DND-41 (cell line): ENCODE results near the gene ACAD10.
"Not testable (repeated sequence)": the region's sequence is repeated elsewhere in the genome, so short reads cannot be mapped to it uniquely, and the experiment has no call there.

Experiments
- ATAC-seq: fragments of 200-7000 bp; cut with Tn5 transposase; 3 replicates; pipeline ENCODE4 v1.9.1; 2021; ENCODE audit warnings: low read depth; ENCODE audit not compliant: insufficient read depth
- DNase-seq: peaks from one replicate; pipeline ENCODE4 v3.0.0-alpha.2; 2020
- H2AFZ ChIP-seq: 2 replicates; pipeline ENCODE4 v1.6.0; 2012; ENCODE audit warnings: low read depth, low read length
- H3K27ac ChIP-seq: 2 replicates; pipeline ENCODE4 v1.5.1; 2012; ENCODE audit warnings: low read length, inconsistent platforms
- H3K27me3 ChIP-seq: fragments of 200-600 bp; sonication (generic); 2 replicates; pipeline ENCODE4 v1.6.0; 2012; ENCODE audit warnings: low read length, mild to moderate bottlenecking, inconsistent platforms; ENCODE audit not compliant: insufficient read depth, poor library complexity
- H3K36me3 ChIP-seq: 2 replicates; pipeline ENCODE4 v1.5.1; 2012; ENCODE audit warnings: low read length, inconsistent platforms; ENCODE audit not compliant: insufficient read depth
- H3K4me1 ChIP-seq: 2 replicates; pipeline ENCODE4 v1.5.1; 2012; ENCODE audit warnings: mild to moderate bottlenecking, low read length; ENCODE audit not compliant: insufficient read depth
- H3K4me2 ChIP-seq: 2 replicates; pipeline ENCODE4 v1.6.0; 2012; ENCODE audit warnings: mild to moderate bottlenecking, moderate library complexity, low read length, inconsistent platforms; ENCODE audit not compliant: insufficient read depth
- H3K4me3 ChIP-seq, 2 experiments: fragments of 200-600 bp in 1 of 2; shearing (Covaris generic) in 1 of 2; 2 replicates each; pipeline ENCODE4 v1.5.1; 2012 to 2016; ENCODE audit warnings: inconsistent platforms in 2 of 2, low read length in 2 of 2, mild to moderate bottlenecking in 2 of 2, low read depth in 1 of 2, moderate library complexity in 1 of 2
- H3K79me2 ChIP-seq: 2 replicates; pipeline ENCODE4 v1.6.0; 2012; ENCODE audit warnings: low read length, inconsistent platforms; ENCODE audit not compliant: insufficient read depth
- H3K9ac ChIP-seq: 2 replicates; pipeline ENCODE4 v1.6.0; 2012; ENCODE audit warnings: low read depth, mild to moderate bottlenecking, inconsistent platforms, low read length, moderate library complexity
- H3K9me3 ChIP-seq: 2 replicates; pipeline ENCODE4 v1.5.1; 2012; ENCODE audit warnings: low read length, moderate library complexity, mild to moderate bottlenecking, inconsistent platforms; ENCODE audit not compliant: insufficient read depth, severe bottlenecking
- H4K20me1 ChIP-seq: 2 replicates; pipeline ENCODE4 v1.6.0; 2012; ENCODE audit warnings: low read length; ENCODE audit not compliant: insufficient read depth
- CTCF ChIP-seq: IDR thresholded peaks from 2 replicates; pipeline ENCODE4 v1.5.1; 2012; ENCODE audit warnings: borderline replicate concordance, low read length, moderate library complexity, mild to moderate bottlenecking; ENCODE audit not compliant: poor library complexity, severe bottlenecking; ENCODE audit errors: extremely low read depth
- EZH2 ChIP-seq: IDR thresholded peaks from 3 replicates; pipeline ENCODE4 v1.6.1; 2012; ENCODE audit warnings: borderline replicate concordance, low read depth, mild to moderate bottlenecking, moderate library complexity, low read length, inconsistent platforms; ENCODE audit not compliant: severe bottlenecking

The ACAD10 gene

GRCh38 chr12:111672822-111673381 is 13.0 kb upstream of the ACAD10 start:
- ATAC-seq (no peak), DNase-seq (no peak)
- no peak overlapping the region for H3K4me3 ChIP-seq
- no peaks in the 10 kb centered on the region for H3K27me3 ChIP-seq
- H3K4me2 ChIP-seq, result no peak overlapping the region
- TF ChIP-seq CTCF (no peak), EZH2 (no peak)
- no peaks in the 10 kb centered on the region for H3K4me1 ChIP-seq
- peaks cover 79% of the 10 kb centered on the region for H3K36me3 ChIP-seq
- no peak overlapping the region for H2AFZ ChIP-seq
- peaks cover 3% of the 10 kb centered on the region; the same call in 1 of the 2 replicates for H3K79me2 ChIP-seq
- no peak overlapping the region for H3K27ac ChIP-seq
- H3K9ac ChIP-seq, result no peak overlapping the region
- no peaks in the 10 kb centered on the region for H4K20me1 ChIP-seq
- no peaks in the 10 kb centered on the region for H3K9me3 ChIP-seq

- Histone ChIP-seq H2AFZ (no peak overlapping the region), H3K4me2 (no peak overlapping the region), H3K27me3 (no peaks in the 10 kb centered on the region), H4K20me1 (no peaks in the 10 kb centered on the region), H3K36me3 (peaks cover 82% of the 10 kb centered on the region), H3K79me2 (peaks cover 3% of the 10 kb centered on the region; the same call in 1 of the 2 replicates), H3K4me3 (no peak overlapping the region), H3K4me1 (no peaks in the 10 kb centered on the region), H3K9ac (no peak overlapping the region), H3K9me3 (no peaks in the 10 kb centered on the region), H3K27ac (no peak overlapping the region)
- ATAC-seq (no peak), DNase-seq (no peak)
- TF ChIP-seq CTCF (peak; percentile 46), EZH2 (no peak)
Observed at GRCh38 chr12:111673503-111673902, 12.3 kb upstream of the ACAD10 start.

- ATAC-seq, result no peak
- H3K36me3 ChIP-seq, result peaks cover 91% of the 10 kb centered on the region
- no peak overlapping the region for H3K27ac ChIP-seq
- no peak overlapping the region for H2AFZ ChIP-seq
- no peak overlapping the region for H3K9ac ChIP-seq
- H3K27me3 ChIP-seq, result no peaks in the 10 kb centered on the region
- H4K20me1 ChIP-seq, result no peaks in the 10 kb centered on the region
- no peak overlapping the region for H3K4me3 ChIP-seq
- peaks cover 6% of the 10 kb centered on the region; the same call in 1 of the 2 replicates for H3K79me2 ChIP-seq
- H3K4me1 ChIP-seq, result no peaks in the 10 kb centered on the region
- no peak overlapping the region for H3K4me2 ChIP-seq
- TF ChIP-seq CTCF (no peak), EZH2 (no peak)
- no peak for DNase-seq
- no peaks in the 10 kb centered on the region for H3K9me3 ChIP-seq
Observed at GRCh38 chr12:111677186-111677585, 8.7 kb upstream of the ACAD10 start.

GRCh38 chr12:111684485-111685198 is 1.2 kb upstream of the ACAD10 start:
- peak overlapping the region; percentile 81; the same call in 1 of the 2 replicates for H2AFZ ChIP-seq
- peak overlapping the region; percentile 67 for H3K9ac ChIP-seq
- peak overlapping the region; percentile 78 for H3K27ac ChIP-seq
- DNase-seq, H3K9me3 ChIP-seq, H3K27me3 ChIP-seq, ATAC-seq: not testable (repeated sequence)
- H3K36me3 ChIP-seq, result peaks cover 34% of the 10 kb centered on the region
- H3K4me1 ChIP-seq, result peaks cover 32% of the 10 kb centered on the region
- peak overlapping the region; percentile 38 to 66 for H3K4me3 ChIP-seq
- H4K20me1 ChIP-seq, result peaks cover 14% of the 10 kb centered on the region; the same call in 1 of the 2 replicates
- H3K79me2 ChIP-seq, result peaks cover 59% of the 10 kb centered on the region
- peak overlapping the region; percentile 74 for H3K4me2 ChIP-seq
